Measurements from ENCODE around the gene TRIM44. TPM values are rescaled to one million over a fixed set of nuclear protein-coding genes. Genes with fewer than 3 reads are reported as not detected.
"Not testable (repeated sequence)": the region's sequence is repeated elsewhere in the genome, so short reads cannot be mapped to it uniquely, and the experiment has no call there.

Gene TRIM44
- total and polyA plus RNA-seq, 4 donors = 3.7 to 15.1 (median 10.4) TPM

- peaks cover 7 to 32% (median 29%) of the 10 kb centered on the region in 4 donors for H3K4me1 ChIP-seq (ENCODE audit: control insufficient read depth in 4 of 4, insufficient read depth in 4 of 4, low read length in 3 of 4)
- WGBS = 95% methylated on average over 4 of the region's 4 CpGs
- no peaks in the 10 kb centered on the region for H3K27me3 ChIP-seq (ENCODE audit: control insufficient read depth in 4 of 4, insufficient read depth in 4 of 4, low read length in 3 of 4)
- DNase-seq (ENCODE audit: low spot score) = no peak
- TF ChIP-seq ZBTB33 (IDR thresholded peaks at IDR 0.05) = no peak
- H3K9ac ChIP-seq (ENCODE audit: low read depth in 1 of 2, low read length in 2 of 2) = no peak overlapping the region
- no peaks in the 10 kb centered on the region for H3K9me3 ChIP-seq (ENCODE audit: control insufficient read depth in 4 of 4, low read length in 3 of 4)
- no peak overlapping the region for H3K4me3 ChIP-seq (ENCODE audit: low read depth in 1 of 3, low read length in 3 of 3)
- no peak overlapping the region for H3K27ac ChIP-seq (ENCODE audit: low read depth in 1 of 2, low read length in 2 of 2)
- H3K36me3 ChIP-seq (ENCODE audit: control insufficient read depth in 4 of 4, insufficient read depth in 3 of 4, low read depth in 1 of 4, low read length in 3 of 4) = no peaks in the 10 kb centered on the region
Measured at GRCh38 chr11:35766651-35767050, 104.1 kb downstream of the TRIM44 start.

GRCh38 chr11:35770425-35770824 is 107.8 kb downstream of the TRIM44 start:
- WGBS = 95% methylated on average over 1 of the region's 1 CpG
- H3K9ac ChIP-seq (ENCODE audit: low read depth in 1 of 2, low read length in 2 of 2); H3K9me3 ChIP-seq (ENCODE audit: control insufficient read depth in 4 of 4, low read length in 3 of 4): not testable (repeated sequence)

GRCh38 chr11:35771722-35772121 is 109.1 kb downstream of the TRIM44 start:
- TF ChIP-seq NR2F2 (IDR thresholded peaks at IDR 0.05) (no peak), RXRA (IDR thresholded peaks at IDR 0.05) (no peak), HNF4G (IDR thresholded peaks at IDR 0.05) (no peak), FOXA1 (IDR thresholded peaks at IDR 0.05) (no peak), HNF4A (conservative IDR thresholded peaks at IDR 0.05) (no peak), RAD21 (IDR thresholded peaks at IDR 0.05) (no peak), YY1 (IDR thresholded peaks at IDR 0.05) (no peak), FOXA2 (IDR thresholded peaks at IDR 0.05) (no peak), MAX (IDR thresholded peaks at IDR 0.05) (no peak)
- Histone ChIP-seq H3K27me3 (ENCODE audit: control insufficient read depth in 4 of 4, insufficient read depth in 4 of 4, low read length in 3 of 4) (no peaks in the 10 kb centered on the region), H3K36me3 (ENCODE audit: control insufficient read depth in 4 of 4, insufficient read depth in 3 of 4, low read depth in 1 of 4, low read length in 3 of 4) (no peaks in the 10 kb centered on the region), H3K9me3 (ENCODE audit: control insufficient read depth in 4 of 4, low read length in 3 of 4) (no peaks in the 10 kb centered on the region), H3K4me3 (ENCODE audit: low read depth in 1 of 3, low read length in 3 of 3) (no peak overlapping the region), H3K27ac (ENCODE audit: low read depth in 1 of 2, low read length in 2 of 2) (no peak overlapping the region), H3K4me1 (ENCODE audit: control insufficient read depth in 4 of 4, insufficient read depth in 4 of 4, low read length in 3 of 4) (no peaks in the 10 kb centered on the region), H3K9ac (ENCODE audit: low read depth in 1 of 2, low read length in 2 of 2) (no peak overlapping the region)
- DNase-seq (ENCODE audit: low spot score) = no peak
- 98% methylated on average over 5 of the region's 5 CpGs for WGBS

More at GRCh38 chr11:35770425-35770824, 107.8 kb downstream of the TRIM44 start:
- not testable (repeated sequence) for H3K4me1 ChIP-seq (ENCODE audit: control insufficient read depth in 4 of 4, insufficient read depth in 4 of 4, low read length in 3 of 4); H3K27ac ChIP-seq (ENCODE audit: low read depth in 1 of 2, low read length in 2 of 2); H3K36me3 ChIP-seq (ENCODE audit: control insufficient read depth in 4 of 4, insufficient read depth in 3 of 4, low read depth in 1 of 4, low read length in 3 of 4); H3K27me3 ChIP-seq (ENCODE audit: control insufficient read depth in 4 of 4, insufficient read depth in 4 of 4, low read length in 3 of 4); DNase-seq (ENCODE audit: low spot score); H3K4me3 ChIP-seq (ENCODE audit: low read depth in 1 of 3, low read length in 3 of 3)

- not testable (repeated sequence) for H3K9me3 ChIP-seq (ENCODE audit: control insufficient read depth in 4 of 4, low read length in 3 of 4); H3K27ac ChIP-seq (ENCODE audit: low read depth in 1 of 2, low read length in 2 of 2); H3K9ac ChIP-seq (ENCODE audit: low read depth in 1 of 2, low read length in 2 of 2); H3K4me1 ChIP-seq (ENCODE audit: control insufficient read depth in 4 of 4, insufficient read depth in 4 of 4, low read length in 3 of 4); H3K36me3 ChIP-seq (ENCODE audit: control insufficient read depth in 4 of 4, insufficient read depth in 3 of 4, low read depth in 1 of 4, low read length in 3 of 4); DNase-seq (ENCODE audit: low spot score); H3K4me3 ChIP-seq (ENCODE audit: low read depth in 1 of 3, low read length in 3 of 3); H3K27me3 ChIP-seq (ENCODE audit: control insufficient read depth in 4 of 4, insufficient read depth in 4 of 4, low read length in 3 of 4)
- 96% methylated on average over 3 of the region's 3 CpGs for whole genome bisulfite sequencing
Measured at GRCh38 chr11:35777241-35777640, 114.7 kb downstream of the TRIM44 start.

- H3K27me3 ChIP-seq (ENCODE audit: control insufficient read depth in 4 of 4, insufficient read depth in 4 of 4, low read length in 3 of 4); DNase-seq (ENCODE audit: low spot score); H3K27ac ChIP-seq (ENCODE audit: low read depth in 1 of 2, low read length in 2 of 2): not testable (repeated sequence)
Measured at GRCh38 chr11:35778943-35779342, 116.4 kb downstream of the TRIM44 start.

More at GRCh38 chr11:35778943-35779342, 116.4 kb downstream of the TRIM44 start:
- not testable (repeated sequence) for H3K4me3 ChIP-seq (ENCODE audit: low read depth in 1 of 3, low read length in 3 of 3); H3K36me3 ChIP-seq (ENCODE audit: control insufficient read depth in 4 of 4, insufficient read depth in 3 of 4, low read depth in 1 of 4, low read length in 3 of 4); H3K4me1 ChIP-seq (ENCODE audit: control insufficient read depth in 4 of 4, insufficient read depth in 4 of 4, low read length in 3 of 4); H3K9ac ChIP-seq (ENCODE audit: low read depth in 1 of 2, low read length in 2 of 2); H3K9me3 ChIP-seq (ENCODE audit: control insufficient read depth in 4 of 4, low read length in 3 of 4)
- WGBS = 95% methylated on average over 8 of the region's 8 CpGs
